Natural killer cell (primary cell): Measurements from ENCODE around the gene MAPK8. TPM values are rescaled to one million over a fixed set of nuclear protein-coding genes. Genes with fewer than 3 reads are reported as not detected.

Experiments
- ATAC-seq, 3 donors: fragments of 150-1000 bp in 2 of 3; fragments of 200-7000 bp in 1 of 3; cut with Tn5 transposase; 1 replicate in 1 of 3; 2 replicates in 2 of 3; pipeline ENCODE4 v1.10.0; 2021; ENCODE audit warnings: mild to moderate bottlenecking in 2 of 3, moderate library complexity in 2 of 3
- DNase-seq, 2 donors: peaks; one replicate each; pipeline versions ENCODE4 v3.0.0 to v3.0.0-alpha.2; 2013 to 2021; ENCODE audit warnings: mixed read lengths in 1 of 2
- H3K27ac ChIP-seq: one replicate; pipeline ENCODE4 v1.5.1; 2013; ENCODE audit warnings: mild to moderate bottlenecking, low read length
- H3K27me3 ChIP-seq: one replicate; pipeline ENCODE4 v1.6.1; 2013; ENCODE audit warnings: low read length; ENCODE audit not compliant: control insufficient read depth, insufficient read depth
- H3K36me3 ChIP-seq: one replicate; pipeline ENCODE4 v1.6.1; 2013; ENCODE audit warnings: low read length; ENCODE audit not compliant: control insufficient read depth, insufficient read depth
- H3K4me1 ChIP-seq: one replicate; pipeline ENCODE4 v1.6.1; 2013; ENCODE audit warnings: low read length; ENCODE audit not compliant: control insufficient read depth, insufficient read depth
- H3K4me3 ChIP-seq: one replicate; pipeline ENCODE4 v1.5.1; 2013; ENCODE audit warnings: low read length
- H3K9me3 ChIP-seq: one replicate; pipeline ENCODE4 v1.6.1; 2013; ENCODE audit warnings: low read length; ENCODE audit not compliant: control insufficient read depth, insufficient read depth
- H3K27ac Mint-ChIP-seq, 2 donors: one replicate each; pipeline ENCODE4 v1.8.0; 2022; ENCODE audit warnings: mild to moderate bottlenecking in 2 of 2, mixed read lengths in 2 of 2, moderate library complexity in 1 of 2
- H3K27me3 Mint-ChIP-seq, 2 donors: one replicate each; pipeline ENCODE4 v1.8.0; 2022; ENCODE audit warnings: low read depth in 2 of 2, mixed read lengths in 2 of 2
- H3K36me3 Mint-ChIP-seq: one replicate; pipeline ENCODE4 v1.8.0; 2022; ENCODE audit warnings: mixed read lengths
- H3K4me1 Mint-ChIP-seq, 2 donors: one replicate each; pipeline ENCODE4 v1.8.0; 2022; ENCODE audit warnings: mixed read lengths in 2 of 2
- H3K4me3 Mint-ChIP-seq: one replicate; pipeline ENCODE4 v1.8.0; 2022; ENCODE audit warnings: mild to moderate bottlenecking, moderate library complexity, mixed read lengths
- H3K9me3 Mint-ChIP-seq, 2 donors: one replicate each; pipeline ENCODE4 v1.8.0; 2022; ENCODE audit warnings: mixed read lengths in 2 of 2
- CTCF ChIP-seq: fragments of 200-600 bp; IDR thresholded peaks from one replicate; pipeline ENCODE4 v1.8.0; 2022; ENCODE audit warnings: antibody characterized with exemption
- WGBS: methylation state at CpG from one replicate; pipeline ENCODE4 v1.1.7; 2013; ENCODE audit warnings: missing lambda C conversion rate; ENCODE audit not compliant: insufficient coverage; 5-methylcytosine and 5-hydroxymethylcytosine counted together
- intact Hi-C: fragments of 100-400 bp; cut with micrococcal nuclease; formaldehyde crosslinking; loops from one replicate; pipeline ENCODE4 v1.14.2; 2022
- total RNA-seq, 4 donors: library from RNA; stranded (reverse); fragments of 120-200 nt in 1 of 4; gene quantifications; one replicate each; pipeline versions ENCODE4 v1.2.3 to v1.2.4, GENCODE V29; 2013 to 2022

Gene MAPK8
- total RNA-seq, 3 donors from 2014 or later (not counting 1 experiment from before 2014, with no cell fraction given) = 37.3 to 44.5 (median 40.8) TPM

DNA sequence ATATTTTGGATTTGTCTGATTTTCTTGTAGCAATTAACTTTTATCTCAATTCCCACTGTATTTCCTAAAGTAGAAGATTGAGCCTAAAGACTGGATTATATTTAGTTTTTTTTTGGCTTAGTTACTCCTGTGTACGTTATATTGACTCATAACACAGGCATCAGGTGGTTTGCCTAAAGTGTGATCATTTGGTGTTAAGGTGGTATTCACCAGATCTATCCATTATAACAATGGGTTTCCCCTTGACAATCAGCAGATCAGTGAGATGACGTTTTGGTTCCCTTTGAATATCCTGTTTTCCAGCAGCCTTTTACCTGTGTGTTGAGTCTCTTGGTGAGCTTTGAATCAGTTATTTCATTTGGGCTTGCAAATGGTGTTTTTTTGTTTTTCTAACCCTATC lies 18.1 kb downstream of the MAPK8 start:
- Mint-ChIP-seq H3K27me3 (no peaks in the 10 kb centered on the region), H3K4me3 (no peak overlapping the region), H3K27ac (peak overlapping the region in 1 of 2 donors; percentile 52), H3K36me3 (no peaks in the 10 kb centered on the region), H3K4me1 (peaks cover 41 to 53% of the 10 kb centered on the region in 2 donors), H3K9me3 (no peaks in the 10 kb centered on the region)
- WGBS = 55% methylated on average over 2 of the region's 2 CpGs
- DNase-seq = peak in 1 of 2 donors; percentile 32
- Histone ChIP-seq H3K36me3 (no peaks in the 10 kb centered on the region), H3K27ac (no peak overlapping the region), H3K9me3 (no peaks in the 10 kb centered on the region), H3K4me3 (no peak overlapping the region), H3K4me1 (no peaks in the 10 kb centered on the region), H3K27me3 (no peaks in the 10 kb centered on the region)
- TF ChIP-seq CTCF = no peak
- peak; percentile 43 to 80 (median 78) for ATAC-seq
- intact Hi-C loops = no loop called here

DNA sequence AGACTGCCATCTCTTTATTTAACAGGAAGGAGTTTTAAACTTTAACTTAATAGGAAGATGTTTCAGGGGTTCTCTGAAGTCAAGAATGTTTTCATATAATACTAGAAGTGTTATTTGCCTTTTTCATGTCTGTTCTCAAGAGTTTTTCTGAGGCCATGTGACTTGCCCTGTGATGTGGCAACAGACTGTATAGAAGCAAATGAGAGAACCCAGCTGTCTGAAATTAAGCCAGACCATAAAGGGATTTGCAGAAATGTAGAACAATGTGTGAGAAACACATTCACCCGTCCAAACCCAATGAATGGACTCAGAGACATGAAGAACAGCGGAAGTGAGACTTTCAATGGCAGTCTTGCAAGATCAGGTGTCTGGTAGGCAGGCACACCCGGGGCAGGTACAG lies 23.8 kb downstream of the MAPK8 start:
- H3K27me3 ChIP-seq = no peaks in the 10 kb centered on the region
- 72% methylated on average over 3 of the region's 3 CpGs for WGBS
- DNase-seq = peak in 1 of 2 donors; percentile 38
- H3K36me3 ChIP-seq = no peaks in the 10 kb centered on the region
- TF ChIP-seq CTCF = no peak
- Mint-ChIP-seq H3K27me3 (no peaks in the 10 kb centered on the region), H3K4me1 (peaks cover 45 to 52% of the 10 kb centered on the region in 2 donors), H3K9me3 (peaks cover 0 to 6% of the 10 kb centered on the region in 2 donors), H3K27ac (no peak overlapping the region), H3K36me3 (no peaks in the 10 kb centered on the region), H3K4me3 (no peak overlapping the region)
- no peak for ATAC-seq
- H3K4me1 ChIP-seq = no peaks in the 10 kb centered on the region
- H3K4me3 ChIP-seq = no peak overlapping the region
- intact Hi-C loops = no loop called here
- no peak overlapping the region for H3K27ac ChIP-seq
- no peaks in the 10 kb centered on the region for H3K9me3 ChIP-seq

DNA sequence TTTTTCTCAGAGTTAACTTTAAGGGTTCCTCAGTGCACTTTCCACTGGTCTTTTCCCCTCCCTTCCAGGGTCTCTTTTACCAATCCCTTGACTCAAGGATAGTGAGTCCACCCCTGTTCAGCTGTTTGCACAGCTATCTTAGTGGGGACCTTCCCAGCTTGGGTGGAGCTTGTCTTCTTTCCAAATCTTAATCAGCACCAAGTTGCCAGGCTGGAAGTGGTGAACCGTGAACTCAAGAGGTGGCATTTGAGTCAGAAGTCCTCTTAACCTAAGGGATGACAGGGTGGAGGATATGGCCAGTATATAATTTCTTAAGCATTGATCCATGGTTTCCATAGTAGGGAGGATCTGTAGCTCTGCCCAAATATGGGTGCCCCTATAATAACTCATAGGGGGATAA lies 25.0 kb downstream of the MAPK8 start:
- H3K36me3 ChIP-seq = no peaks in the 10 kb centered on the region
- 100% methylated on average over 1 of the region's 1 CpG for WGBS
- no peaks in the 10 kb centered on the region for H3K27me3 ChIP-seq
- H3K9me3 Mint-ChIP-seq = peaks cover 0 to 6% of the 10 kb centered on the region in 2 donors
- intact Hi-C loops = no loop called here
- H3K27ac Mint-ChIP-seq = no peak overlapping the region
- no peaks in the 10 kb centered on the region for H3K4me1 ChIP-seq
- H3K36me3 Mint-ChIP-seq = no peaks in the 10 kb centered on the region
- ATAC-seq (no peak), DNase-seq (no peak)
- H3K27me3 Mint-ChIP-seq = no peaks in the 10 kb centered on the region
- H3K9me3 ChIP-seq = no peaks in the 10 kb centered on the region
- no peak overlapping the region for H3K4me3 ChIP-seq
- no peak overlapping the region for H3K4me3 Mint-ChIP-seq
- no peak overlapping the region for H3K27ac ChIP-seq
- no peak for TF ChIP-seq CTCF
- H3K4me1 Mint-ChIP-seq = peaks cover 40% of the 10 kb centered on the region in 2 donors

GRCh38 chr10:48332166-48332870 lies 25.8 kb downstream of the MAPK8 start:
- ATAC-seq = no peak
- no peaks in the 10 kb centered on the region for H3K9me3 ChIP-seq
- WGBS = 95% methylated on average over 4 of the region's 5 CpGs
- Mint-ChIP-seq H3K36me3 (no peaks in the 10 kb centered on the region), H3K27ac (no peak overlapping the region), H3K4me3 (no peak overlapping the region), H3K27me3 (no peaks in the 10 kb centered on the region), H3K4me1 (peaks cover 39 to 41% of the 10 kb centered on the region in 2 donors), H3K9me3 (peaks cover 0 to 6% of the 10 kb centered on the region in 2 donors)
- H3K27me3 ChIP-seq = no peaks in the 10 kb centered on the region
- H3K4me1 ChIP-seq = no peaks in the 10 kb centered on the region
- H3K36me3 ChIP-seq = no peaks in the 10 kb centered on the region
- no peak for TF ChIP-seq CTCF
- DNase-seq = no peak
- intact Hi-C loops = no loop called here
- no peak overlapping the region for H3K27ac ChIP-seq
- no peak overlapping the region for H3K4me3 ChIP-seq
